Thyroid gland (tissue), 4 donors: ENCODE data around the gene ALDH5A1. TPM values are rescaled to one million over a fixed set of nuclear protein-coding genes. Genes with fewer than 3 reads are reported as not detected.
A peak's percentile ranks its signal among the peaks of the same experiment; 100 is the strongest.

ENCODE experiments used
- DNase-seq, 2 donors: peaks; one replicate each; pipeline ENCODE4 v3.0.0-alpha.2; 2019
- H3K27ac ChIP-seq, 3 donors: fragments of 200-600 bp; sonication (generic); 1 replicate in 2 of 3; 2 replicates in 1 of 3; pipeline ENCODE4 v1.5.1; 2016 to 2019; ENCODE audit warnings: mild to moderate bottlenecking in 1 of 3, moderate library complexity in 1 of 3
- H3K27me3 ChIP-seq: fragments of 200-600 bp; sonication (generic); one replicate; pipeline ENCODE4 v1.5.1; 2019
- H3K36me3 ChIP-seq, 2 donors: fragments of 200-600 bp; sonication (generic); one replicate each; pipeline ENCODE4 v1.5.1; 2016 to 2019
- H3K4me1 ChIP-seq, 2 donors: fragments of 200-600 bp; sonication (generic); one replicate each; pipeline ENCODE4 v1.5.1; 2017 to 2019
- H3K4me3 ChIP-seq, 3 donors: fragments of 200-600 bp; sonication (generic); replicated peaks in 1 of 3; 1 replicate in 2 of 3; 2 replicates in 1 of 3; pipeline ENCODE4 v1.5.1; 2016; ENCODE audit warnings: mild to moderate bottlenecking in 1 of 3
- H3K9me3 ChIP-seq: fragments of 200-600 bp; sonication (generic); one replicate; pipeline ENCODE4 v1.5.1; 2017
- POLR2A ChIP-seq, 2 donors: fragments of 450-650 bp; IDR thresholded peaks; one replicate each; pipeline ENCODE4 v1.6.1; 2017; ENCODE audit warnings: antibody characterized with exemption in 2 of 2, mild to moderate bottlenecking in 2 of 2, moderate library complexity in 1 of 2
- WGBS, 2 donors: methylation state at CpG; one replicate each; pipeline ENCODE4 v1.1.5; 2017; 5-methylcytosine and 5-hydroxymethylcytosine counted together
- intact Hi-C: fragments of 100-400 bp; cut with DNase I; formaldehyde crosslinking; loops from one replicate; pipeline ENCODE4 v1.15.1; 2023
- total RNA-seq, 4 donors: library from RNA; depleted of rRNA; stranded (reverse); fragments of >200 nt; gene quantifications; one replicate each; pipeline ENCODE4 v1.2.3, GENCODE V29; 2016
- TF ChIP-seq, protein P1 (sequence below), 6 experiments: fragments of 200-600 bp in 3 of 6; fragments of 450-650 bp in 3 of 6; sonication (generic) in 3 of 6; IDR thresholded peaks; one replicate each; pipeline ENCODE4 v1.5.1; 2016 to 2019; ENCODE audit warnings: antibody characterized with exemption in 6 of 6, mild to moderate bottlenecking in 2 of 6, inconsistent platforms in 1 of 6, moderate library complexity in 1 of 6

The ALDH5A1 gene
- total RNA-seq, 4 donors from 2014 or later = 10.7 to 20.4 (median 18.8) TPM

DNA sequence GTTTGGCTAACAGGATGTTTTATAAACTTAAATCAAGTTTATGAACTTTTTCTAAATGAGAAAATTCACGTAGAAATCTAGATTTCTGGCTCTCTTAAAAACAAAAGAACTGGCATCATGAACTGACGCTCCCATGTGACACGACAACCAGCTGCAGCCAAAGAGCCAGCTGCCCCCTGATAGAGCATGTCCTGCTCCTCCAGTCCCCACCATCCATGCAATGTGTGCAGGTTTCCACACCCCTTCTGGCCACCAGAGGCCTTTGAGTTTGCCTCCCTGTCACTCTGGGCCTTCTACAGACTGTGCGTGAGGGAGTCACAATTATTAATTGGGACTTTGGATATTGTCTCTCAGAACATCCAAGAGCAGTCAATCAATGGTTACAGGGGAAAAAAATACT is 3.8 kb upstream of the ALDH5A1 start:
- no peak for DNase-seq
- 99 to 100% methylated on average over 4 of the region's 4 CpGs for WGBS, 2 donors
- H3K9me3 ChIP-seq = no peaks in the 10 kb centered on the region
- intact Hi-C loops = no loop called here
- no peak overlapping the region for H3K4me3 ChIP-seq
- no peaks in the 10 kb centered on the region for H3K36me3 ChIP-seq
- peaks cover 9 to 10% of the 10 kb centered on the region in 2 donors for H3K4me1 ChIP-seq
- H3K27ac ChIP-seq = no peak overlapping the region
- TF ChIP-seq POLR2A (IDR thresholded peaks at IDR 0.05) = no peak
- TF ChIP-seq, protein P1, sequence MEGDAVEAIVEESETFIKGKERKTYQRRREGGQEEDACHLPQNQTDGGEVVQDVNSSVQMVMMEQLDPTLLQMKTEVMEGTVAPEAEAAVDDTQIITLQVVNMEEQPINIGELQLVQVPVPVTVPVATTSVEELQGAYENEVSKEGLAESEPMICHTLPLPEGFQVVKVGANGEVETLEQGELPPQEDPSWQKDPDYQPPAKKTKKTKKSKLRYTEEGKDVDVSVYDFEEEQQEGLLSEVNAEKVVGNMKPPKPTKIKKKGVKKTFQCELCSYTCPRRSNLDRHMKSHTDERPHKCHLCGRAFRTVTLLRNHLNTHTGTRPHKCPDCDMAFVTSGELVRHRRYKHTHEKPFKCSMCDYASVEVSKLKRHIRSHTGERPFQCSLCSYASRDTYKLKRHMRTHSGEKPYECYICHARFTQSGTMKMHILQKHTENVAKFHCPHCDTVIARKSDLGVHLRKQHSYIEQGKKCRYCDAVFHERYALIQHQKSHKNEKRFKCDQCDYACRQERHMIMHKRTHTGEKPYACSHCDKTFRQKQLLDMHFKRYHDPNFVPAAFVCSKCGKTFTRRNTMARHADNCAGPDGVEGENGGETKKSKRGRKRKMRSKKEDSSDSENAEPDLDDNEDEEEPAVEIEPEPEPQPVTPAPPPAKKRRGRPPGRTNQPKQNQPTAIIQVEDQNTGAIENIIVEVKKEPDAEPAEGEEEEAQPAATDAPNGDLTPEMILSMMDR (IDR thresholded peaks at IDR 0.05) = no peak
- H3K27me3 ChIP-seq = no peaks in the 10 kb centered on the region

DNA sequence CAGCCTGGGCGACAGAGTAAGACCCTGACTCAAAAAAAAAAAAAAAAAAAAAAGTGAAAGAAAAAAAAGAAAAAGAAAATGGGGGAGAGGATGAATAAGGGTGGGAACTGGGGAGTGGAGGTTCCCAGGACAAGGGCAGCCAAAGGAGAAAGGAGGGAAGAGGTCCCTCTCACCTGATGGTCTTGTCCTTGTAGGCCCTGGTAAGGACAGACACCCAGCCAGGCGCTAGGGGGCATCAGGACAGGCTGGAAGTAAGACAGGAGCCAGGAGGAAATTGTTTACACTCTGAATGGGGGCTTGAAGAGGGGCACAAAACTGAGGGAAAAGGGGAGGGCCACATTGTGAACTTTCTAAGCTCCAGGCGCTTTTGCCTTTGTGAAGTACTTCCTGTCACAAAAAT is 2.3 kb upstream of the ALDH5A1 start:
- intact Hi-C loops = no loop called here
- Histone ChIP-seq H3K4me1 (peaks cover 11 to 13% of the 10 kb centered on the region in 2 donors), H3K27ac (no peak overlapping the region), H3K27me3 (no peaks in the 10 kb centered on the region), H3K4me3 (no peak overlapping the region), H3K36me3 (no peaks in the 10 kb centered on the region), H3K9me3 (no peaks in the 10 kb centered on the region)
- DNase-seq = peak; percentile 12 to 14
- TF ChIP-seq, protein P1 (IDR thresholded peaks at IDR 0.05) = peak in 1 of 6 experiments; percentile 26
- TF ChIP-seq POLR2A (IDR thresholded peaks at IDR 0.05) = no peak
- WGBS, 2 donors = 77 to 82% methylated on average over 3 of the region's 3 CpGs

DNA sequence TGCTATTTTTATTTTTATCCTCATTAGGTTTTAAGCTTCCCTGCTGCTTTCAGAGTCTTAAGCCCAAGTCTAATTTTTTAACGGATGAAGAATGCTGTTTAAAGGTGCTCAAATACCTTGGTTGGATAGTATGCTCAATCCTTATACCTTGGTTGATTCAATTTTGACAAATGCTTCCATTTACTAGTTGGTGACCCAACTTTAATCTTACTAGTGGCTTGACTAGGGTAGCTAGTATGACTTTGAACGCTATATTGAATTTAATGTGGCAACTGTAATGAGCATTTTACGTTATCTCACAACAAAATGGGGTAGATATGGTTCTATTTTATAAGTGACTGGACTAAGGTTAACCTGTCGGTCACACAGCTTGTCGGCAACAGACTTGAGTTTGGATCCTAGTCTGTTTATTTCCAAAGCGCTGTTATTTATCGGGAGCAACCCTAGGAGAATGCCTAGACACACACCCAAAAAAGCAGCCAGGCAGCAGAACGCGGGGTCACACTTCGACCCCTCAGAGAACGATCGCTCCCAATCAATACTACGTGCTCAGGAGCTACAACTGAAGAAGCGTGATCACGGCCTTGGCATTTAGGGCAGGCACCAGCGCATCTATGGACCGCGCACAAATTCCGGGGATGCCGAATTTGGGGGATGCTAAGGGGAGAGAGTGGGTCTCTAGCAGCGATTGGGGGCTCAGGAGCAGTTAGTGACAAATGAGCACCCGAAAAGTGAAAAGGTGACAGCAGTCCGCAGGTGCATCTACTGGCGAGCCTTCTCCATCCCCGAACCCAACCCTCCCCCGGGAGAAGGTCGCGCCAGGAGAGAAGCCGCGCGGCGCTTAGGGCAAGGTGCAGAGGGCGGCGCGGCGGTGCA is 586 bp upstream of the ALDH5A1 start:
- H3K36me3 ChIP-seq = no peaks in the 10 kb centered on the region
- no peaks in the 10 kb centered on the region for H3K27me3 ChIP-seq
- H3K4me1 ChIP-seq = peaks cover 11 to 13% of the 10 kb centered on the region in 2 donors
- peak overlapping the region; percentile 75 to 97 (median 88) for H3K27ac ChIP-seq
- H3K9me3 ChIP-seq = no peaks in the 10 kb centered on the region
- no peak for DNase-seq
- intact Hi-C loops = no loop called here
- TF ChIP-seq, protein P1 (IDR thresholded peaks at IDR 0.05) = no peak
- no peak for TF ChIP-seq POLR2A (IDR thresholded peaks at IDR 0.05)
- WGBS, 2 donors = 23 to 32% methylated on average over 21 to 34 of the region's 36 CpGs
- peak overlapping the region in 2 of 3 donors; percentile 49 to 60 for H3K4me3 ChIP-seq

DNA sequence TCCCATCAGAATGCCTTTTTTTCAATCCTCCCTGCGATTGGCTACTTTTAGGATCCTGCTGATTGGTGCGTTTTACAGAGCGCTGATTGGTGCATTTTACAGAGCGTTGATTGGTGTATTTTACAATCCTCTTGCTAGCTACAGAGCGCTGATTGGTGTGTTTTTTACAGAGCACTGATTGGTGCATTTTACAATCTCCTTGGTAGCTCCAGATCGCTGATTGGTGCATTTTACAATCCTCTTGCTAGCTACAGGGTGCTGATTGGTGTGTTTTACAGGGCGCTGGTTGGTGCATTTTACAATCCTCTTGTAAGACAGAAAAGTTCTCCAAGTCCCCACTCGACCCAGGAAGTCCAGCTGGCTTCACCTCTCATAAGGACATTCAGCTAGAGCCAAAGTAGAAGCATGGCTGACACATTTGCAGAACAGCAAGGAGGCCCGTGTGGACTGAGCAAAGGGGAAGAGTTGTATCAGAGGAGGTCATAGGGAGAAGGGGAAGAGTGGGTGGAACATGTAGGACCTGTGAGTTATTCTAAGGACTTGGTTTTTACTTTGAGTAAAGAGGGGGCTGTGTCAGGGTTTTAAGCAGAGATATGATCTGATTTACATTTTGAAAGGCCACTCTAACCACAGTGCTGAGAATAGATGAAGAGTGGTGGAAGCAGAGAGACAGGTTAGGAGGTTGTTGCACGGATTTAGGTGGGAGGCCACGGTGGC is 2.6 kb downstream of the ALDH5A1 start:
- Histone ChIP-seq H3K36me3 (no peaks in the 10 kb centered on the region), H3K4me1 (peaks cover 11 to 18% of the 10 kb centered on the region in 2 donors), H3K27me3 (no peaks in the 10 kb centered on the region), H3K27ac (no peak overlapping the region), H3K9me3 (no peaks in the 10 kb centered on the region), H3K4me3 (no peak overlapping the region)
- intact Hi-C loops = no loop called here
- DNase-seq = no peak
- 86 to 97% methylated on average over 11 of the region's 11 CpGs for WGBS, 2 donors
- TF ChIP-seq, protein P1 (IDR thresholded peaks at IDR 0.05) = no peak
- no peak for TF ChIP-seq POLR2A (IDR thresholded peaks at IDR 0.05)

GRCh38 chr6:24500683-24501082 is 5.9 kb downstream of the ALDH5A1 start:
- H3K27ac ChIP-seq = no peak overlapping the region
- peaks cover 0 to 6% of the 10 kb centered on the region in 2 donors for H3K36me3 ChIP-seq
- H3K9me3 ChIP-seq = no peaks in the 10 kb centered on the region
- TF ChIP-seq, protein P1 (IDR thresholded peaks at IDR 0.05) = no peak
- no peak for TF ChIP-seq POLR2A (IDR thresholded peaks at IDR 0.05)
- H3K27me3 ChIP-seq = no peaks in the 10 kb centered on the region
- DNase-seq = no peak
- H3K4me1 ChIP-seq = peaks cover 5 to 11% of the 10 kb centered on the region in 2 donors
- no peak overlapping the region for H3K4me3 ChIP-seq
- intact Hi-C loops = no loop called here
- WGBS, 2 donors = 79 to 80% methylated on average over 3 of the region's 3 CpGs
